Peyer's patch (tissue), 4 donors: ENCODE measurements around the gene CEMP1. TPM values are rescaled to one million over a fixed set of nuclear protein-coding genes. Genes with fewer than 3 reads are reported as not detected.

Experiments
- DNase-seq, 3 donors: peaks; one replicate each; pipeline ENCODE4 v3.0.0-alpha.2; 2017 to 2019
- H3K27ac ChIP-seq, 4 donors: fragments of 200-600 bp; sonication (generic); one replicate each; pipeline ENCODE4 v1.5.1; 2016 to 2019
- H3K27me3 ChIP-seq, 2 donors: fragments of 200-600 bp; sonication (generic); one replicate each; pipeline ENCODE4 v1.5.1; 2019
- H3K36me3 ChIP-seq, 3 donors: fragments of 200-600 bp; sonication (generic); one replicate each; pipeline ENCODE4 v1.5.1; 2016 to 2019
- H3K4me1 ChIP-seq, 4 donors: fragments of 200-600 bp; sonication (generic); one replicate each; pipeline ENCODE4 v1.5.1; 2016 to 2019
- H3K4me3 ChIP-seq, 4 donors: fragments of 200-600 bp; sonication (generic); 1 replicate in 3 of 4; 2 replicates in 1 of 4; pipeline ENCODE4 v1.5.1; 2016 to 2019; ENCODE audit warnings: mild to moderate bottlenecking in 1 of 4
- H3K9me3 ChIP-seq, 4 donors: fragments of 200-600 bp; sonication (generic); one replicate each; pipeline ENCODE4 v1.5.1; 2016 to 2019; ENCODE audit warnings: mild to moderate bottlenecking in 1 of 4
- CTCF ChIP-seq, 6 experiments: fragments of 450-650 bp in 4 of 6; fragments of 200-600 bp in 2 of 6; sonication (generic) in 1 of 6; IDR thresholded peaks; one replicate each; pipeline ENCODE4 v1.5.1; 2017 to 2019; ENCODE audit warnings: antibody characterized with exemption in 6 of 6, mild to moderate bottlenecking in 3 of 6, moderate library complexity in 1 of 6
- POLR2A ChIP-seq, 2 donors: fragments of 450-650 bp; IDR thresholded peaks; one replicate each; pipeline ENCODE4 v1.5.1; 2017; ENCODE audit warnings: antibody characterized with exemption in 2 of 2, mild to moderate bottlenecking in 2 of 2, moderate library complexity in 2 of 2
- total RNA-seq, 4 donors: library from RNA; depleted of rRNA; stranded (reverse); fragments of >200 nt; gene quantifications; one replicate each; pipeline ENCODE4 v1.1.0, GENCODE V29; 2016

Gene CEMP1
- total RNA-seq, 4 donors from 2014 or later = 9.4 to 11.4 TPM; not detected in 2

DNA sequence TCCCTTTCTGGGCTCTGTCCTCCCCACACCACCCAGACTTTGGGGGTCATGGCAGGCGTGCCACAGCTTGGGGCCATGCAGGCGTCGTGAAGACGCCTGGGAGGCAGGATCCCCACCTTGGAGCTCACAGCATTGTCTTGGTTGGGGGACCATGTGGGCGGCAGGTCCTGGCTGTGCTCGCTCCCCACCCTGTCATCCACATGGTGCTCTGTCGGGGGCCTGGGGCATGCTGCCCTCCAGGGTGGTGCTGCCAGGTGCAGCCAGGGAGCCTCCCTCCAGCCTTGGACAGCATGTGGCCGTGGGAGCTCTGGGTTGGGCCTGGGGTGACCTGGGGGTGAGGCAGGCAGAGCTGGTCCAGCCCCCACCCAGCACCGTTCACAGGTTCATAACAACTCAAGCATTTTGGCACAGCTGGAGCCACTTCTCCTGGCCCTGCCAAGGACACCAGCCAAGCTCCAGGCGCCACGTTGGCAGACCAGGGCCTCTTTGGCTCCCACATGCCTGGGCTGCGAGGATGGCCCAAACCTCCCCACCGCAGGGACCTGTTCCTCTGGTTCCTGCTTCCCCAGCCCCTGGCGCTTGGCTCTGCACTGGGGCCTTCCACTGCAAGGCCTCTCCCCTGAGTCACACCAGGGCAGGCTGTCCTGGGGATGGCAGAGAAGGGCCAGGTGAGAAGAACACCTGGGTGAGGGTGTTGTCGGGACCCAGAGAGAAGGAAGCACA lies 32.5 kb downstream of the CEMP1 start:
- H3K27me3 ChIP-seq = no peaks in the 10 kb centered on the region
- no peak for TF ChIP-seq POLR2A (IDR thresholded peaks at IDR 0.05)
- TF ChIP-seq CTCF (IDR thresholded peaks at IDR 0.05) = no peak
- H3K27ac ChIP-seq = no peak overlapping the region
- H3K36me3 ChIP-seq = peaks cover 0 to 11% (median 0%) of the 10 kb centered on the region in 3 donors
- no peaks in the 10 kb centered on the region for H3K9me3 ChIP-seq
- no peak for DNase-seq
- no peak overlapping the region for H3K4me3 ChIP-seq
- peaks cover 0 to 11% (median 2%) of the 10 kb centered on the region in 4 donors for H3K4me1 ChIP-seq

- no peaks in the 10 kb centered on the region for H3K9me3 ChIP-seq
- H3K4me1 ChIP-seq = peaks cover 0 to 11% (median 2%) of the 10 kb centered on the region in 4 donors
- peaks cover 0 to 11% (median 0%) of the 10 kb centered on the region in 3 donors for H3K36me3 ChIP-seq
- no peak overlapping the region for H3K27ac ChIP-seq
- no peak for DNase-seq
- H3K4me3 ChIP-seq = no peak overlapping the region
- TF ChIP-seq POLR2A (IDR thresholded peaks at IDR 0.05) = no peak
- TF ChIP-seq CTCF (IDR thresholded peaks at IDR 0.05) = no peak
- H3K27me3 ChIP-seq = no peaks in the 10 kb centered on the region
Observed at GRCh38 chr16:2497695-2498484, 33.3 kb downstream of the CEMP1 start.

DNA sequence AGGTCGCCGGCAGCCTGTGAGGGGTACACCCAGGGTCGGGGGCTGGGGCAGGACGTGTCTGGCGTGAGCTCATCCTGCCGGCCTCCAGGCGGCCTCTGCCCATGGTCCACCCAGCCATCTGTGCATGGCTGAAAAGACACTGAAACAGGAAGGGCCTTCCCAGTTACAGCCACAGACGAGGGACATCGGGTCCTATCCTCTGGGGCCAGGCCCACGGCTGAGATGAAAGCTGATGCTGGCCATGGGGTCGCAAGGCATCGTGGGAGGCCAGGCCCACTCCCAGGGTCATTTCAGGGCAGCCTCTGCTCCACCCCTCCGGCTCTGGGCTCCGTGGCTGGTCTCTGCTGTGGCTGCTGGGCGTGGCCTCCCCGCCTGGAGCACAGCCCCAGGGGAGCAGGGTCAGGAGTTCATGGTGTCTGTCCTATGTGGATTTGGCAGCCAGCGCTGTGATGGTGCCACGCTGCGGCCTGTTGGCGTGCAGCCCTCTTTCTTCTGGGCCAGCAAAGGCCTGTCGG lies 34.0 kb downstream of the CEMP1 start:
- H3K4me1 ChIP-seq = peaks cover 0 to 8% (median 2%) of the 10 kb centered on the region in 4 donors
- no peak overlapping the region for H3K4me3 ChIP-seq
- no peaks in the 10 kb centered on the region for H3K27me3 ChIP-seq
- DNase-seq = no peak
- TF ChIP-seq CTCF (IDR thresholded peaks at IDR 0.05) = no peak
- no peak for TF ChIP-seq POLR2A (IDR thresholded peaks at IDR 0.05)
- H3K27ac ChIP-seq = no peak overlapping the region
- H3K9me3 ChIP-seq = no peaks in the 10 kb centered on the region
- peaks cover 0 to 11% (median 0%) of the 10 kb centered on the region in 3 donors for H3K36me3 ChIP-seq

GRCh38 chr16:2496223-2497115 lies 34.7 kb downstream of the CEMP1 start:
- H3K36me3 ChIP-seq = peaks cover 0 to 11% (median 0%) of the 10 kb centered on the region in 3 donors
- no peak overlapping the region for H3K4me3 ChIP-seq
- H3K4me1 ChIP-seq = peaks cover 0 to 2% (median under 1%) of the 10 kb centered on the region in 4 donors
- no peaks in the 10 kb centered on the region for H3K9me3 ChIP-seq
- no peaks in the 10 kb centered on the region for H3K27me3 ChIP-seq
- no peak overlapping the region for H3K27ac ChIP-seq
- DNase-seq = no peak
- TF ChIP-seq POLR2A (IDR thresholded peaks at IDR 0.05) (no peak), CTCF (IDR thresholded peaks at IDR 0.05) (no peak)

- Histone ChIP-seq H3K4me3 (no peak overlapping the region), H3K27ac (no peak overlapping the region), H3K27me3 (no peaks in the 10 kb centered on the region), H3K36me3 (peaks cover 0 to 11% (median 0%) of the 10 kb centered on the region in 3 donors), H3K4me1 (no peaks in the 10 kb centered on the region), H3K9me3 (no peaks in the 10 kb centered on the region)
- TF ChIP-seq CTCF (IDR thresholded peaks at IDR 0.05) (no peak), POLR2A (IDR thresholded peaks at IDR 0.05) (no peak)
- no peak for DNase-seq
Observed at GRCh38 chr16:2495041-2495440, 36.2 kb downstream of the CEMP1 start.
